HCT116 (cell line): ENCODE measurements around the gene CDAN1.

Experiments used
- EGR1 ChIP-seq: IDR thresholded peaks from 2 replicates; pipeline ENCODE4 v1.6.1; 2012; ENCODE audit warnings: low read depth
- EZH2 ChIP-seq: fragments of 200-600 bp; sonication (generic); IDR thresholded peaks from 2 replicates; pipeline ENCODE4 v1.6.1; 2017; ENCODE audit warnings: antibody characterized with exemption, mixed run types
- FOSL1 ChIP-seq: IDR thresholded peaks from 2 replicates; pipeline ENCODE4 v1.6.1; 2012; ENCODE audit warnings: low read depth
- JUND ChIP-seq: IDR thresholded peaks from 2 replicates; pipeline ENCODE4 v1.6.1; 2012
- POLR2A ChIP-seq: IDR thresholded peaks from 2 replicates; pipeline ENCODE4 v1.7.0; 2011; ENCODE audit warnings: borderline replicate concordance; ENCODE audit not compliant: insufficient read depth, insufficient read length; ENCODE audit errors: extremely low read depth
- TCF7L2 ChIP-seq: IDR thresholded peaks from 2 replicates; pipeline ENCODE4 v1.7.0; 2011; ENCODE audit warnings: borderline replicate concordance, inconsistent platforms; ENCODE audit not compliant: insufficient read depth, insufficient read length; ENCODE audit errors: extremely low read depth
- TF ChIP-seq, protein P1 (sequence below), 3 experiments: fragments of 200-600 bp in 1 of 3; sonication (generic) in 1 of 3; IDR thresholded peaks in 2 of 3; conservative IDR thresholded peaks in 1 of 3; 2 replicates each; pipeline ENCODE4 v1.5.1; 2012 to 2017; ENCODE audit warnings: low read depth in 2 of 3, low read length in 2 of 3, antibody characterized with exemption in 1 of 3, borderline replicate concordance in 1 of 3, control low read depth in 1 of 3, mild to moderate bottlenecking in 1 of 3, mixed read lengths in 1 of 3, mixed run types in 1 of 3, moderate library complexity in 1 of 3; ENCODE audit not compliant: insufficient read depth in 1 of 3
- TF ChIP-seq, protein P2 (sequence below): IDR thresholded peaks from 2 replicates; pipeline ENCODE4 v1.6.1; 2012; ENCODE audit warnings: low read depth
- TF ChIP-seq, protein P3 (sequence below): IDR thresholded peaks from 2 replicates; pipeline ENCODE4 v1.6.1; 2012

DNA sequence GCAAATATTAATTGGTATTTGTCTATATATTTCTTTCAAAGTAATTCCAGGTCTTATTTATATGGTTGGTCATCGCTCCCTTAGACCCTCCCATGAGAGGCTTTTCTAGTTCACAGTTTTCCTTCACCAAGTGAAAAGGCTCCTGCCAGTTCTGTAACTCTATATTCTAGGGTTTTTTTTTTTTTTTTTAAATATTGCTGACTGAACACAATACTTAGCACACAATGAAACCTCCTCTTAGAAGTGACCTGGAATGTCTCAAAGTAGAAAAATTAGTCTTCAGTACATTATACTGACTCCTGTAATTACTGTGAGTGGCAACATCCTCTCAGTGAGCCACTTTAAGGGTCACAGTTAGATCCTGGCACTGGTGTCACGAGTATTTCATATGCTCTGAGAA, 48.6 kb upstream of the CDAN1 start:
- no peak for TF ChIP-seq EGR1
- TF ChIP-seq, protein P1, sequence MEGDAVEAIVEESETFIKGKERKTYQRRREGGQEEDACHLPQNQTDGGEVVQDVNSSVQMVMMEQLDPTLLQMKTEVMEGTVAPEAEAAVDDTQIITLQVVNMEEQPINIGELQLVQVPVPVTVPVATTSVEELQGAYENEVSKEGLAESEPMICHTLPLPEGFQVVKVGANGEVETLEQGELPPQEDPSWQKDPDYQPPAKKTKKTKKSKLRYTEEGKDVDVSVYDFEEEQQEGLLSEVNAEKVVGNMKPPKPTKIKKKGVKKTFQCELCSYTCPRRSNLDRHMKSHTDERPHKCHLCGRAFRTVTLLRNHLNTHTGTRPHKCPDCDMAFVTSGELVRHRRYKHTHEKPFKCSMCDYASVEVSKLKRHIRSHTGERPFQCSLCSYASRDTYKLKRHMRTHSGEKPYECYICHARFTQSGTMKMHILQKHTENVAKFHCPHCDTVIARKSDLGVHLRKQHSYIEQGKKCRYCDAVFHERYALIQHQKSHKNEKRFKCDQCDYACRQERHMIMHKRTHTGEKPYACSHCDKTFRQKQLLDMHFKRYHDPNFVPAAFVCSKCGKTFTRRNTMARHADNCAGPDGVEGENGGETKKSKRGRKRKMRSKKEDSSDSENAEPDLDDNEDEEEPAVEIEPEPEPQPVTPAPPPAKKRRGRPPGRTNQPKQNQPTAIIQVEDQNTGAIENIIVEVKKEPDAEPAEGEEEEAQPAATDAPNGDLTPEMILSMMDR (IDR thresholded peaks at IDR 0.05 in 2 of 3, conservative IDR thresholded peaks at IDR 0.05 in 1 of 3; ENCODE audit: borderline replicate concordance in 1 of 3, insufficient read depth in 1 of 3, low read depth in 2 of 3, low read length in 2 of 3), result no peak
- TF ChIP-seq, protein P2, sequence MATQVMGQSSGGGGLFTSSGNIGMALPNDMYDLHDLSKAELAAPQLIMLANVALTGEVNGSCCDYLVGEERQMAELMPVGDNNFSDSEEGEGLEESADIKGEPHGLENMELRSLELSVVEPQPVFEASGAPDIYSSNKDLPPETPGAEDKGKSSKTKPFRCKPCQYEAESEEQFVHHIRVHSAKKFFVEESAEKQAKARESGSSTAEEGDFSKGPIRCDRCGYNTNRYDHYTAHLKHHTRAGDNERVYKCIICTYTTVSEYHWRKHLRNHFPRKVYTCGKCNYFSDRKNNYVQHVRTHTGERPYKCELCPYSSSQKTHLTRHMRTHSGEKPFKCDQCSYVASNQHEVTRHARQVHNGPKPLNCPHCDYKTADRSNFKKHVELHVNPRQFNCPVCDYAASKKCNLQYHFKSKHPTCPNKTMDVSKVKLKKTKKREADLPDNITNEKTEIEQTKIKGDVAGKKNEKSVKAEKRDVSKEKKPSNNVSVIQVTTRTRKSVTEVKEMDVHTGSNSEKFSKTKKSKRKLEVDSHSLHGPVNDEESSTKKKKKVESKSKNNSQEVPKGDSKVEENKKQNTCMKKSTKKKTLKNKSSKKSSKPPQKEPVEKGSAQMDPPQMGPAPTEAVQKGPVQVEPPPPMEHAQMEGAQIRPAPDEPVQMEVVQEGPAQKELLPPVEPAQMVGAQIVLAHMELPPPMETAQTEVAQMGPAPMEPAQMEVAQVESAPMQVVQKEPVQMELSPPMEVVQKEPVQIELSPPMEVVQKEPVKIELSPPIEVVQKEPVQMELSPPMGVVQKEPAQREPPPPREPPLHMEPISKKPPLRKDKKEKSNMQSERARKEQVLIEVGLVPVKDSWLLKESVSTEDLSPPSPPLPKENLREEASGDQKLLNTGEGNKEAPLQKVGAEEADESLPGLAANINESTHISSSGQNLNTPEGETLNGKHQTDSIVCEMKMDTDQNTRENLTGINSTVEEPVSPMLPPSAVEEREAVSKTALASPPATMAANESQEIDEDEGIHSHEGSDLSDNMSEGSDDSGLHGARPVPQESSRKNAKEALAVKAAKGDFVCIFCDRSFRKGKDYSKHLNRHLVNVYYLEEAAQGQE, result no peak
- no peak for TF ChIP-seq EZH2
- TF ChIP-seq, protein P3, sequence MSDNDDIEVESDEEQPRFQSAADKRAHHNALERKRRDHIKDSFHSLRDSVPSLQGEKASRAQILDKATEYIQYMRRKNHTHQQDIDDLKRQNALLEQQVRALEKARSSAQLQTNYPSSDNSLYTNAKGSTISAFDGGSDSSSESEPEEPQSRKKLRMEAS, result no peak
- no peak for TF ChIP-seq POLR2A
- TF ChIP-seq FOSL1, result no peak
- TF ChIP-seq JUND, result no peak
- TF ChIP-seq TCF7L2, result no peak
